ENCODE results near the gene FAM200B.

Gene FAM200B

GRCh38 chr4:15684498-15684897 is 2.9 kb downstream of the FAM200B start:
- FAIRE-seq (no peak), DNase-seq (ENCODE audit: insufficient read length) (no peak)
- TF ChIP-seq POLR2AphosphoS5 (IDR thresholded peaks at IDR 0.05; ENCODE audit: low read depth, low read length) (no peak), TAF1 (IDR thresholded peaks at IDR 0.05; ENCODE audit: borderline replicate concordance, low read depth, low read length) (no peak)

- TF ChIP-seq TAF1 (IDR thresholded peaks at IDR 0.05; ENCODE audit: borderline replicate concordance, low read depth, low read length) = no peak
- no peak for TF ChIP-seq POLR2A (IDR thresholded peaks at IDR 0.05; ENCODE audit: low read depth, low read length)
- no peak for TF ChIP-seq POLR2AphosphoS5 (IDR thresholded peaks at IDR 0.05; ENCODE audit: low read depth, low read length)
- DNase-seq (ENCODE audit: insufficient read length) (no peak), FAIRE-seq (no peak)
These were observed 6.4 kb downstream of the FAM200B start for GRCh38 chr4:15688051-15688450.

GRCh38 chr4:15689540-15689939 is 7.9 kb downstream of the FAM200B start:
- FAIRE-seq (no peak), DNase-seq (ENCODE audit: insufficient read length) (no peak)
- TF ChIP-seq TAF1 (IDR thresholded peaks at IDR 0.05; ENCODE audit: borderline replicate concordance, low read depth, low read length) (no peak), POLR2AphosphoS5 (IDR thresholded peaks at IDR 0.05; ENCODE audit: low read depth, low read length) (no peak), POLR2A (IDR thresholded peaks at IDR 0.05; ENCODE audit: low read depth, low read length) (no peak)

- TF ChIP-seq POLR2AphosphoS5 (IDR thresholded peaks at IDR 0.05; ENCODE audit: low read depth, low read length) = no peak
- TF ChIP-seq POLR2A (IDR thresholded peaks at IDR 0.05; ENCODE audit: low read depth, low read length) = no peak
- no peak for TF ChIP-seq TAF1 (IDR thresholded peaks at IDR 0.05; ENCODE audit: borderline replicate concordance, low read depth, low read length)
These were observed 8.6 kb downstream of the FAM200B start for GRCh38 chr4:15690020-15690809.

DNA sequence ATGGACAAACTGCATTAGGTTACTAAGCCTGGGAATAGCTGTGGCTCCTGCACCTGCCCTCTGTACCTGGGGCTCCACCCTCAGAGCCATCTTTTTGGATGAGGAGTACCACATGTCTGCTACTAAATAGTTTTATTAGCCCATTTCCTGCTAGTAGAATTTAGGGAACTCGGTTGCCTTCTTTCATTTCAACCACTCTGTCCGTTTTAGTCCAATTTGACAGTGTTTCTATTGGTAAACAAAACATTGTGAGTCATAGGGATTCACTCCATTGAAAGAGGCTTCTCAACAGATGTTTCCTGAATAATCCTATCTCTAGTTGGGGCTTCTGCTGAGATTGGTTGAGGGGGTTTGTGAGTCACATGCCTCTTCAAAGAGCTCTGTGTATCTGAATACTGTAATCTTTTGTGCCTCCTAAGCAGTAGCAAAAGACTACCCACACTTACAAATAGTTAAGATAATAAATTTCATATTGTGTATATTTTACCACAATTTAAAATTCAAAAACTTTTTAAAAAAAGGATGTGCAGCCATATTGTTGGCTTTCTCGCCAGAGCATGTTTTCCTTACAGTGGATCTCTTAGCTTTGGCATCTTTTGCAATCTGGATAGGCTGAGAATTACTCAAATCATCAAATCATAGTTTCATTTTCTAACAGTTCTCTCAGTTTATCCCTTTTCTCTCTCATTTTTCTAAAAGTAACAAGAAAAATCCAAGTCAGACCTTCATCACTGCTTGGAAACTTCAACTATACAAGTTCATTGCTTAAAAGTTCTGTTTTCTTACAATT is 9.9 kb downstream of the FAM200B start:
- FAIRE-seq (no peak), DNase-seq (ENCODE audit: insufficient read length) (no peak)
- no peak for TF ChIP-seq TAF1 (IDR thresholded peaks at IDR 0.05; ENCODE audit: borderline replicate concordance, low read depth, low read length)

More at GRCh38 chr4:15690020-15690809, 8.6 kb downstream of the FAM200B start:
- FAIRE-seq (no peak), DNase-seq (ENCODE audit: insufficient read length) (no peak)

DNA sequence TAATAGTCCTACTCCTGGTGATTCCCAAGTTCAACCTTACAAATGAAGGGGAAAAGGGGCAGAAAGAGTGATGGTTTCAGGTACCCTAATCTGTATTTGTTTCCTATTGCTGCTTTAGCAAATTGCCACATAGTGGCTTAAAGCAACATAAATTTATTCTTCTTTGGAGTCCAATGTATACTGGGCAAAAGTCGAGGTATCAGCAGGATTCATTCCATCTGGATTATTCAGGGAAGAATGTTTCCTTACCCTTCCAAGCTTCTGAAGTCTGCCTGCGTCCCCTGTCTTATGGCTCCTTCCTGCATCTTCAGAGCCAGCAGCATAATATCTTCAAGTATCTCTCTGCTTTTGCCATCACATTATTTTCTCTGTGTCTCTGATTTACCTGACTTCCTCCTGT is 11.0 kb downstream of the FAM200B start:
- TF ChIP-seq TAF1 (IDR thresholded peaks at IDR 0.05; ENCODE audit: borderline replicate concordance, low read depth, low read length) (no peak), POLR2AphosphoS5 (IDR thresholded peaks at IDR 0.05; ENCODE audit: low read depth, low read length) (no peak), POLR2A (IDR thresholded peaks at IDR 0.05; ENCODE audit: low read depth, low read length) (no peak)
- no peak for FAIRE-seq
- DNase-seq (ENCODE audit: insufficient read length) = no peak

- no peak for TF ChIP-seq POLR2AphosphoS5 (IDR thresholded peaks at IDR 0.05; ENCODE audit: low read depth, low read length)
- TF ChIP-seq POLR2A (IDR thresholded peaks at IDR 0.05; ENCODE audit: low read depth, low read length) = no peak
- FAIRE-seq = no peak
These were observed 12.8 kb downstream of the FAM200B start for GRCh38 chr4:15694431-15694830.

DNA sequence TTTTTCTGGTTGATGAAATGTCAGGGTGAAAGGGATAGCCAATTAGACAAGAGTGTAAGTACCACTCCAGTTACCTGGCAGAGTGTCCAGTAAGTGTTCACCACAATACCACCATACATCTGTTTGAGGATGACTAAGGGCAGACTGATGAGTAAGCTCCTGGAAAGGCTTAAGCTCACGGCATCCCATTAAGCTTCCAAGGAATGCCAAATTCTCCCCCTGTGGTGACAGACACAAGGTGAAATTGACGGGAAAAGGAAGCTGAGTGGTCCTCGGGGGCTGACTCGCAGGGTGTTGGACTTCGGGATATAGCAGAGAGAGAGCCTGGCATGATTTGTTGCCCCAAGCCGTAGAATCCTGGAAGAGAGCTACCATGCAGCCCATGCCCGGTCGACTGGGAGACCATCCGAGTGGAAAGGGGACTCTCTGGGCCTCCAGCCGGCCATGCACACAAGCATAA is 13.6 kb downstream of the FAM200B start:
- no peak for TF ChIP-seq POLR2AphosphoS5 (IDR thresholded peaks at IDR 0.05; ENCODE audit: low read depth, low read length)
- TF ChIP-seq TAF1 (IDR thresholded peaks at IDR 0.05; ENCODE audit: borderline replicate concordance, low read depth, low read length) = no peak
- no peak for TF ChIP-seq POLR2A (IDR thresholded peaks at IDR 0.05; ENCODE audit: low read depth, low read length)
- FAIRE-seq (no peak), DNase-seq (ENCODE audit: insufficient read length) (no peak)

More at GRCh38 chr4:15694431-15694830, 12.8 kb downstream of the FAM200B start:
- no peak for DNase-seq (ENCODE audit: insufficient read length)

DNA sequence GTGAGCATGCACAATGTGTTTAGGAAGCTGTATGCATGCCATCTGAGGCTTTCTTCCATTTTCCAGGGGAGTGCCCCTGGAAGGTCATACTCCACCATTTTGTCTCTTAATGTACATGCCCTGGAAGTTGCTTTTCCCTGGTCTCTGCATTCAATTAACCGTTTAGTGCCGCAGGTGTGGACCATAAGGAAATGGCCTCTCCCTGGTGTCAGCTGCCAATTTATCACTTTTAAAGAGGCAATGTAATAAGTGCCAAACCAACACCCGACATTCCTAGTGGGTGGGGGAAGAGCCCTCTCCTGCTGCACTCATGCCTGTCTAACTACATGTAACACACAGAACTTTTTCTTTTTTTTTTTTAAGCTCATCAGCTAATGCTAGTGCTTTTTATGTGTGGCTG is 14.1 kb downstream of the FAM200B start:
- FAIRE-seq (no peak), DNase-seq (ENCODE audit: insufficient read length) (no peak)
- TF ChIP-seq TAF1 (IDR thresholded peaks at IDR 0.05; ENCODE audit: borderline replicate concordance, low read depth, low read length) (no peak), POLR2AphosphoS5 (IDR thresholded peaks at IDR 0.05; ENCODE audit: low read depth, low read length) (no peak), POLR2A (IDR thresholded peaks at IDR 0.05; ENCODE audit: low read depth, low read length) (no peak)

GRCh38 chr4:15696866-15697265 is 15.2 kb downstream of the FAM200B start:
- no peak for TF ChIP-seq POLR2AphosphoS5 (IDR thresholded peaks at IDR 0.05; ENCODE audit: low read depth, low read length)
- TF ChIP-seq TAF1 (IDR thresholded peaks at IDR 0.05; ENCODE audit: borderline replicate concordance, low read depth, low read length) = no peak
- TF ChIP-seq POLR2A (IDR thresholded peaks at IDR 0.05; ENCODE audit: low read depth, low read length) = no peak
- FAIRE-seq = no peak

GRCh38 chr4:15702941-15703403 is 21.3 kb downstream of the FAM200B start, which contains the start of gene BST1:
TSS of gene BST1 (plus strand) at chr4:15703065. CDS start at chr4:15703145, 80 bp downstream.
- peak; percentile 20 for DNase-seq (ENCODE audit: insufficient read length)
- TF ChIP-seq POLR2A (IDR thresholded peaks at IDR 0.05; ENCODE audit: low read depth, low read length) (no peak), TAF1 (IDR thresholded peaks at IDR 0.05; ENCODE audit: borderline replicate concordance, low read depth, low read length) (no peak), POLR2AphosphoS5 (IDR thresholded peaks at IDR 0.05; ENCODE audit: low read depth, low read length) (no peak)

More at GRCh38 chr4:15696866-15697265, 15.2 kb downstream of the FAM200B start:
- no peak for DNase-seq (ENCODE audit: insufficient read length)

More at GRCh38 chr4:15702941-15703403, 21.3 kb downstream of the FAM200B start, which contains the start of gene BST1:
- no peak for FAIRE-seq

All from GM12892 (cell line).